Nephron (organoid): Measurements from ENCODE around the gene CTIF.

Experiments used
- H3K27ac Mint-ChIP-seq, 3 experiments: 2 replicates each; pipeline ENCODE4 v1.8.0; 2020; ENCODE audit warnings: mixed read lengths in 3 of 3, mild to moderate bottlenecking in 2 of 3, moderate library complexity in 1 of 3
- H3K27me3 Mint-ChIP-seq: 2 replicates; pipeline ENCODE4 v1.8.0; 2021; ENCODE audit warnings: low read depth, mild to moderate bottlenecking, moderate library complexity, mixed read lengths
- H3K36me3 Mint-ChIP-seq: 2 replicates; pipeline ENCODE4 v1.8.0; 2020; ENCODE audit warnings: low read depth, mixed read lengths
- H3K4me1 Mint-ChIP-seq: 2 replicates; pipeline ENCODE4 v1.8.0; 2020; ENCODE audit warnings: mixed read lengths
- H3K4me3 Mint-ChIP-seq, 3 experiments: 2 replicates each; pipeline ENCODE4 v1.8.0; 2020; ENCODE audit warnings: mild to moderate bottlenecking in 3 of 3, mixed read lengths in 3 of 3, moderate library complexity in 2 of 3
- H3K9me3 Mint-ChIP-seq: 2 replicates; pipeline ENCODE4 v1.8.0; 2020; ENCODE audit warnings: mixed read lengths
- TF ChIP-seq, protein P1 (sequence below), 3 experiments: fragments of 200-600 bp; sonication (generic); IDR thresholded peaks; one replicate each; pipeline ENCODE4 v1.5.0; 2021; ENCODE audit warnings: antibody characterized with exemption in 3 of 3; ENCODE audit not compliant: unreplicated experiment in 3 of 3

CTIF gene

DNA sequence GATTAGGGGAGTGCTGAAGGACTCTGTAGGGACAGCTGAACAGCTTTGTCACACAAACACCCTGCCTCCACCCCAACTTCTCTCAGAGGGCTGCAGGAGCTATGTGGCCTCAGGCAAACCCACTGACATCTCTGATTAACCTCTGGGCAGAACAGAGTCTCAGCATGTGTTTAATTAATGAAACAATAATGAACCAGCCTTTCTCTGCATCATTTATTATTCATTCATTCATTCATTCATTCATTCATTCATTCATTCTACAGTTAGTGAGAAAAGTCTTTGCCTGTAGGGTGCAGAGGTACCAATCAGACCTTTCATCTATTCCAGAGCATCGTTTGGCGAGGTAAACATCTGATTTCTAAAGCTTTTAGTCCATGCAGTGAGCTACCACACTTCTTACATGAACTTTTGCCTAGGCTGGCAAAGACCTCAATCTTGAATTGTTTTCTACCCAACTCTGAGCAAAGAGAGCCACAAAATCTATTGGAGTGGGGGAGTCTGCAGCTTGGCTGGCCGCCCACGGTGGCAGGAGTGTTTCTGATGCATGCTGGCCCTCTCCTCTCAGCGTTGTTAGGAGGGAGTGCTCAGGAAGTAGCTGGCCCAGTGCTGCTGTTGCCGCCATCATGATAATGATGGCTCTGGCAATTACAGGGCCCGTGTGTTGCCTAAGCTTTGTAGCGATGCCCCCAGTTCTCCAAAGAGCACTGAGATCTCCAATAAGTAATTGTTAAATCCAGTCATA lies 213.1 kb downstream of the CTIF start:
- Mint-ChIP-seq H3K4me3 (no peak overlapping the region), H3K27me3 (peaks cover 2% of the 10 kb centered on the region), H3K27ac (peak overlapping the region in 1 of 3 experiments; percentile 6), H3K36me3 (peaks cover 6% of the 10 kb centered on the region), H3K9me3 (no peaks in the 10 kb centered on the region), H3K4me1 (peaks cover 13% of the 10 kb centered on the region)
- TF ChIP-seq, protein P1, sequence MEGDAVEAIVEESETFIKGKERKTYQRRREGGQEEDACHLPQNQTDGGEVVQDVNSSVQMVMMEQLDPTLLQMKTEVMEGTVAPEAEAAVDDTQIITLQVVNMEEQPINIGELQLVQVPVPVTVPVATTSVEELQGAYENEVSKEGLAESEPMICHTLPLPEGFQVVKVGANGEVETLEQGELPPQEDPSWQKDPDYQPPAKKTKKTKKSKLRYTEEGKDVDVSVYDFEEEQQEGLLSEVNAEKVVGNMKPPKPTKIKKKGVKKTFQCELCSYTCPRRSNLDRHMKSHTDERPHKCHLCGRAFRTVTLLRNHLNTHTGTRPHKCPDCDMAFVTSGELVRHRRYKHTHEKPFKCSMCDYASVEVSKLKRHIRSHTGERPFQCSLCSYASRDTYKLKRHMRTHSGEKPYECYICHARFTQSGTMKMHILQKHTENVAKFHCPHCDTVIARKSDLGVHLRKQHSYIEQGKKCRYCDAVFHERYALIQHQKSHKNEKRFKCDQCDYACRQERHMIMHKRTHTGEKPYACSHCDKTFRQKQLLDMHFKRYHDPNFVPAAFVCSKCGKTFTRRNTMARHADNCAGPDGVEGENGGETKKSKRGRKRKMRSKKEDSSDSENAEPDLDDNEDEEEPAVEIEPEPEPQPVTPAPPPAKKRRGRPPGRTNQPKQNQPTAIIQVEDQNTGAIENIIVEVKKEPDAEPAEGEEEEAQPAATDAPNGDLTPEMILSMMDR (IDR thresholded peaks at IDR 0.05; ENCODE audit: unreplicated experiment in 3 of 3): no peak

DNA sequence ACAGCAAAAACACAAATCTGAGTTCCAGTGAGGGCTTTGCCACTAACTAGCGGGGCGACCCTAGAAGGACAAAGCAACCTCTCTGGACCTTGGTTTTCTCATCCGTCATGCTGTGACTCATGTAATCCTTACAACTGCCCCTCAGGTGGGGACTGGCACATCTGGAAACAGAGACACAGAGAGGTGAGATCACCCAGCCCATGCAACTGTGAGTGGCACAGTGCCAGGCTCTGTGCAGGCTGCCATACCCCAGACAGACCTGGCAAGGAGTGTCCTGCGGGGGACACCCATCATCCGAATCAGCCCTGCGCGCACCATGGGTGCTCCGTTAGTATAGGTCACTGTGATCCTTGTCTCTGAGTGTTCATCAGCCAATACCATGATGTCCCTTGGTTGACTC lies 213.6 kb downstream of the CTIF start:
- TF ChIP-seq, protein P1 (IDR thresholded peaks at IDR 0.05; ENCODE audit: unreplicated experiment in 3 of 3): no peak
- Mint-ChIP-seq H3K36me3 (peaks cover 12% of the 10 kb centered on the region), H3K27ac (peak overlapping the region in 1 of 3 experiments; percentile 6), H3K9me3 (no peaks in the 10 kb centered on the region), H3K27me3 (peaks cover 3% of the 10 kb centered on the region), H3K4me1 (peaks cover 13% of the 10 kb centered on the region), H3K4me3 (no peak overlapping the region)

DNA sequence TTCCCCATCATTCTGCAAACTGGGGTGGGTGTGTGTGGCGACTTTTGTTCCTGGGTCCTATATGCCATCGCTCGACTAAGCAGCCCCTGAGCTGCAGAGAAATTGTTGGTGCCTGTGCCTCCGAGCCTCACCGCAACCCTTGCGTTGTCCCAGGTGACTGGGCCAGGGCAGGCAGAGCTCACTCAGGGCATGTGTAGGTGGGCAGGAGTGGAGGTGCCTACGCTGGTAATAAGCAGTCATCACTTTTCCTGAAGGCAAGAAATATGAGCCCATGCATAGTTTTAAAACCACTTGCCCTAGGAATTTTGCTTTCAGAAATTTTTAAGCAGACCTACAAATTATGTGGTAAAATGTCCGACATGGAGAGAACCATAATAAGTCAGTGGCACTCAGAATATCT lies 214.1 kb downstream of the CTIF start:
- H3K27ac Mint-ChIP-seq: no peak overlapping the region
- peaks cover 13% of the 10 kb centered on the region for H3K36me3 Mint-ChIP-seq
- peaks cover 13% of the 10 kb centered on the region for H3K4me1 Mint-ChIP-seq
- H3K4me3 Mint-ChIP-seq: no peak overlapping the region
- no peaks in the 10 kb centered on the region for H3K9me3 Mint-ChIP-seq
- peaks cover 3% of the 10 kb centered on the region for H3K27me3 Mint-ChIP-seq
- TF ChIP-seq, protein P1 (IDR thresholded peaks at IDR 0.05; ENCODE audit: unreplicated experiment in 3 of 3): no peak

DNA sequence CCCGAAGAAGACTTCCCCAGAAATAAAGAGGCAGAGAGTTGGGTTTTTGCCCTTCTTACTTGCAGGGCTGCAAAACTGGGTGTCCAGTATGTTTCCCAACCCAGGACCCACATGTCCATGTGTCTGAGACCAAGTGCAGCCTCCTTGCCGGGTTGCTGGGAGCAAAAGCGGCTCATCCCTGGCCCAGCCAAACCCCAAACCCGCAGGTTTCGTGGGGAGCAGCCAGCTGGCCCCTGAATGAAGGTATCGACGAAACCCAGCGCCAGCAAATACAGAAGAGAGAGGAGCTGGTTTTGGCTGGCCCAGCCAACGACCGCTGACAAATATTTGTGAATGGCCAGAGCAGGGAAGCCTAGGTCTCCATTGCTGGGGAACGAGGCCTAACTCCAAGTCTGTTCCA lies 214.9 kb downstream of the CTIF start:
- H3K27me3 Mint-ChIP-seq: peaks cover 3% of the 10 kb centered on the region
- no peak overlapping the region for H3K4me3 Mint-ChIP-seq
- peaks cover 13% of the 10 kb centered on the region for H3K4me1 Mint-ChIP-seq
- peaks cover 20% of the 10 kb centered on the region for H3K36me3 Mint-ChIP-seq
- no peaks in the 10 kb centered on the region for H3K9me3 Mint-ChIP-seq
- TF ChIP-seq, protein P1 (IDR thresholded peaks at IDR 0.05; ENCODE audit: unreplicated experiment in 3 of 3): no peak
- no peak overlapping the region for H3K27ac Mint-ChIP-seq

DNA sequence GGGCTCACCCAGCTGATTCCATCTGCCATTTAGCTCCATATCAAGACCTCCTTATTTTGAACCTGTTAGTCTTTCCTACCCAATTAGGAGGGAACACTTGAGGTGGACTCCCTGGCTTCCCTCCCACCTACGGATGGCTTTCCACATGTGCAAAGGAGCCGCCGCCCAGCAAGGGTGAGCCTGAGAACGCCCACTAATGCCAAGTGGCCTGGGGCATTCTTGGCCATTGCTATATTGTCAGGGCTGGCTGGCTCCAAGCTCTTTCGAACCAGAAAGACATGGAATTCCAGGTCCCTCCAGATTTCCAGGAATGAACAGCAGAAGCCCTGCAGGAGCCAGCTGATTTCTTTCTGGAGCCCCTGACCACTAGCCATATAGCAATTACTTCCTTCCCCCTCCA lies 215.7 kb downstream of the CTIF start:
- H3K4me1 Mint-ChIP-seq: peaks cover 13% of the 10 kb centered on the region
- H3K27me3 Mint-ChIP-seq: peaks cover 3% of the 10 kb centered on the region
- TF ChIP-seq, protein P1 (IDR thresholded peaks at IDR 0.05; ENCODE audit: unreplicated experiment in 3 of 3): no peak
- no peaks in the 10 kb centered on the region for H3K9me3 Mint-ChIP-seq
- H3K36me3 Mint-ChIP-seq: peaks cover 24% of the 10 kb centered on the region
- H3K27ac Mint-ChIP-seq: no peak overlapping the region
- no peak overlapping the region for H3K4me3 Mint-ChIP-seq

DNA sequence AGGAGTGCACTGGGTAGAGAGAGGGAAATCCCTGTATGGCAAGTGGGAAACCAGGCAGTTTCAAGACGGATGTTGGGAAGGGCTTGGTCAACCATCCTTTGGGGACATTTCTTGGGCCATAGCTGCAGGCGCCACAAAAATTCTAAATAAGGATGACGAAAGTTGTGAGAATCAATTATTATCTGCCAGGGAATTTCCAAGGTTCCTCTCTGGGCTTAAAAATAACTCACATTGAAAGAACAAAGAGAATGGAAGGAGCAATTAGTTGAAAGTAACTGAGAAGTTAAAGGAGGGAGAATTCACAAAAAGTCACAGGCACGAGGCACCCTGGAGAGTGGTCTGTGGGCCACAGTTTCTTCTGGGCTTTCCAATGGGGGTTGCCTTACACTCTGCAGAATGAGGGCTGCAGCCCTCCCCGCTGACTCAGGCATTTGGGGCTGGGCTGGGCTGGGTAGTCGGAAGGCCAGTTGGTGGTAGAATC lies 216.2 kb downstream of the CTIF start:
- Mint-ChIP-seq H3K27me3 (peaks cover 3% of the 10 kb centered on the region), H3K4me1 (peaks cover 13% of the 10 kb centered on the region), H3K27ac (no peak overlapping the region), H3K9me3 (no peaks in the 10 kb centered on the region), H3K4me3 (no peak overlapping the region), H3K36me3 (peaks cover 25% of the 10 kb centered on the region)
- TF ChIP-seq, protein P1 (IDR thresholded peaks at IDR 0.05; ENCODE audit: unreplicated experiment in 3 of 3): no peak
